NCI-H1436 (cell line): ENCODE data around the gene EPB41L2.

Experiments used
- DNase-seq: peaks from one replicate; lab custom pipeline; 2025; lab: John Stamatoyannopoulos, UW

Gene EPB41L2

GRCh38 chr6:131061751-131062119, 1.3 kb downstream of the EPB41L2 start:
- DNase-seq, result no peak

- DNase-seq, result no peak
Observed at GRCh38 chr6:131061041-131061750, 1.8 kb downstream of the EPB41L2 start.

GRCh38 chr6:131060311-131060710, 2.7 kb downstream of the EPB41L2 start:
- DNase-seq, result no peak

GRCh38 chr6:131059486-131059885, 3.6 kb downstream of the EPB41L2 start:
- DNase-seq, result no peak

GRCh38 chr6:131058236-131058635, 4.8 kb downstream of the EPB41L2 start:
- DNase-seq, result no peak

GRCh38 chr6:131054392-131055250, 8.4 kb downstream of the EPB41L2 start:
- DNase-seq, result no peak

- DNase-seq, result no peak
Observed at GRCh38 chr6:131053546-131054240, 9.4 kb downstream of the EPB41L2 start.

- no peak for DNase-seq
Observed at GRCh38 chr6:131052181-131052580, 10.9 kb downstream of the EPB41L2 start.

GRCh38 chr6:131051341-131051740, 11.7 kb downstream of the EPB41L2 start:
- DNase-seq, result no peak

- no peak for DNase-seq
Observed at GRCh38 chr6:131049608-131050007, 13.4 kb downstream of the EPB41L2 start.

- no peak for DNase-seq
Observed at GRCh38 chr6:131048933-131049515, 14.0 kb downstream of the EPB41L2 start.

- DNase-seq, result no peak
Observed at GRCh38 chr6:131048459-131048858, 14.6 kb downstream of the EPB41L2 start.

- DNase-seq, result no peak
Observed at GRCh38 chr6:131045139-131045538, 17.9 kb downstream of the EPB41L2 start.

GRCh38 chr6:131043902-131044447, 19.1 kb downstream of the EPB41L2 start:
- no peak for DNase-seq

GRCh38 chr6:131042664-131043063, 20.4 kb downstream of the EPB41L2 start:
- no peak for DNase-seq

GRCh38 chr6:131041814-131042213, 21.2 kb downstream of the EPB41L2 start:
- DNase-seq, result no peak

GRCh38 chr6:131040866-131041265, 22.2 kb downstream of the EPB41L2 start:
- no peak for DNase-seq

GRCh38 chr6:131039345-131039680, 23.7 kb downstream of the EPB41L2 start:
- DNase-seq, result no peak

GRCh38 chr6:131038597-131039344, 24.3 kb downstream of the EPB41L2 start:
- DNase-seq, result no peak

GRCh38 chr6:131037194-131037897, 25.7 kb downstream of the EPB41L2 start:
- DNase-seq, result no peak

- no peak for DNase-seq
Observed at GRCh38 chr6:131036601-131037000, 26.4 kb downstream of the EPB41L2 start.
